ENCODE measurements around the gene EIF6.

DNA sequence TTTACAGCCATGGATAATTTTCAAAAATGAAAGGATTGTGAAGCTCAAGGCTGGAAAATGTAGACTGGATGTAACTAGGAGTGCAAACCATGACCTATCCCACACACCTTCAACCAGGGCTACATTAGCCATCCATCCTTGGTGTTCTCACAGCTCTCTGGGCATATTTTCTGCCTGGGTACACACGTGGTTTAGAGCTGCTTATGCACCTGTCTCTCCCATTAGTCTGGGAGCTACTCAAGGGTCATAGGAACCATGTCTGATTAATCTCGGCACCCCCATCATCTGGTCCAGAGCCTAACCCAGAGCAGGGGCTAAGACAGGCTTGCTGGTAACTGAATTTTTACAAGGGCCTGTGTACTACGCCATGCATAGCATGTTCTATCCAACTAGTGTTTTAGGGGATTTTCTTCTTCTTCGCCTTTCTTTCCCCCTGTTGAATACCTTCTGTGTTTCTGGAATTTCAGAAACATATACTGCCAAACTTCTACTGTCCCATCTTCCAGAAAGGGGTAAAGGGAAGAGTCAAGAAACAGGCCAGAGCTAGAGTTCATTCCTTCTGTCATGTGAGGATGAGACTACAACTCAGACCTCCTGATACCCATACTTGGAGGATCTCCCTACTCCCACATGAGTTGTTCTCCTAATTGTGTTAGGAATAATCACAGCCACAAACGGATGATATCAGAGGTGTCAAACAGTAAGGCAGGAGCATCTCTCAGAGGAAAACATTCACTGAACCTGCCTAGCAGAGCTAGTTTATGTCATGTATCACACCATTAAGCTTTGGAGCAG, 33.0 kb upstream of the EIF6 start:
- TF ChIP-seq, protein P1, sequence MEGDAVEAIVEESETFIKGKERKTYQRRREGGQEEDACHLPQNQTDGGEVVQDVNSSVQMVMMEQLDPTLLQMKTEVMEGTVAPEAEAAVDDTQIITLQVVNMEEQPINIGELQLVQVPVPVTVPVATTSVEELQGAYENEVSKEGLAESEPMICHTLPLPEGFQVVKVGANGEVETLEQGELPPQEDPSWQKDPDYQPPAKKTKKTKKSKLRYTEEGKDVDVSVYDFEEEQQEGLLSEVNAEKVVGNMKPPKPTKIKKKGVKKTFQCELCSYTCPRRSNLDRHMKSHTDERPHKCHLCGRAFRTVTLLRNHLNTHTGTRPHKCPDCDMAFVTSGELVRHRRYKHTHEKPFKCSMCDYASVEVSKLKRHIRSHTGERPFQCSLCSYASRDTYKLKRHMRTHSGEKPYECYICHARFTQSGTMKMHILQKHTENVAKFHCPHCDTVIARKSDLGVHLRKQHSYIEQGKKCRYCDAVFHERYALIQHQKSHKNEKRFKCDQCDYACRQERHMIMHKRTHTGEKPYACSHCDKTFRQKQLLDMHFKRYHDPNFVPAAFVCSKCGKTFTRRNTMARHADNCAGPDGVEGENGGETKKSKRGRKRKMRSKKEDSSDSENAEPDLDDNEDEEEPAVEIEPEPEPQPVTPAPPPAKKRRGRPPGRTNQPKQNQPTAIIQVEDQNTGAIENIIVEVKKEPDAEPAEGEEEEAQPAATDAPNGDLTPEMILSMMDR (IDR thresholded peaks at IDR 0.05), result no peak
- no peak for TF ChIP-seq EZH2 (IDR thresholded peaks at IDR 0.05; ENCODE audit: borderline replicate concordance, insufficient read depth, low read depth, low read length, poor library complexity, severe bottlenecking)

Data from B cell (primary cell).